ENCODE results near the gene AADACL3. TPM values are rescaled to one million over a fixed set of nuclear protein-coding genes. Genes with fewer than 3 reads are reported as not detected.

AADACL3 gene
- total and polyA plus RNA-seq, 10 of the 15 experiments (the other 5 are each of a cell fraction or from before 2014, with no cell fraction given), result not detected

GRCh38 chr1:12756273-12756672 lies 40.4 kb downstream of the AADACL3 start (continued):
- TF ChIP-seq E2F8 (IDR thresholded peaks at IDR 0.05; ENCODE audit: low read depth, partially characterized antibody) (no peak), ZSCAN29 (IDR thresholded peaks at IDR 0.05) (no peak), GATAD2B (conservative IDR thresholded peaks at IDR 0.05; ENCODE audit: low read depth) (no peak), PAX5 (IDR thresholded peaks at IDR 0.05; ENCODE audit: borderline replicate concordance, low read depth, low read length) (no peak), CREM (IDR thresholded peaks at IDR 0.05; ENCODE audit: low read depth) (no peak), SMAD5 (IDR thresholded peaks at IDR 0.05; ENCODE audit: low read depth) (no peak), RFX5 (IDR thresholded peaks at IDR 0.05; ENCODE audit: low read depth, low read length) (no peak), YY1 (IDR thresholded peaks at IDR 0.05; ENCODE audit: low read depth, low read length) (no peak), BRCA1 (IDR thresholded peaks at IDR 0.05; ENCODE audit: low read depth, low read length) (no peak), MAX (IDR thresholded peaks at IDR 0.05; ENCODE audit: low read depth, low read length) (no peak), CHD2 (IDR thresholded peaks at IDR 0.05; ENCODE audit: borderline replicate concordance, low read depth, low read length) (no peak), MYB (IDR thresholded peaks at IDR 0.05; ENCODE audit: borderline replicate concordance, low read depth, low read length) (no peak), POLR2AphosphoS2 (IDR thresholded peaks at IDR 0.05; ENCODE audit: low read depth, low read length) (no peak), ZNF592 (IDR thresholded peaks at IDR 0.05) (no peak), FOS (IDR thresholded peaks at IDR 0.05; ENCODE audit: borderline replicate concordance, extremely low read depth, insufficient read length) (no peak)

All from GM12878 (cell line).